Stimulated activated CD4-positive, alpha-beta T cell treated with anti-CD3 and anti-CD28 coated beads, Interleukin-4, amount 100 ng/mL, for 1 hour (primary cell): ENCODE results near the gene TK2.

Experiments used
- DNase-seq: peaks from one replicate; pipeline ENCODE4 v3.0.0-alpha.2; 2020

TK2 gene

GRCh38 chr16:66460703-66461102 lies 89.2 kb downstream of the TK2 start:
- DNase-seq = no peak

GRCh38 chr16:66459878-66460277 lies 90.0 kb downstream of the TK2 start:
- DNase-seq = no peak

GRCh38 chr16:66458853-66459252 lies 91.1 kb downstream of the TK2 start:
- DNase-seq = no peak

- no peak for DNase-seq
These were observed 91.6 kb downstream of the TK2 start for GRCh38 chr16:66458292-66458691.
